Prostate gland (tissue), 2 donors: ENCODE measurements around the gene TSEN2.

Experiments used
- POLR2A ChIP-seq: fragments of 450-650 bp; IDR thresholded peaks from one replicate; pipeline ENCODE4 v1.6.1; 2016; ENCODE audit warnings: antibody characterized with exemption, mild to moderate bottlenecking
- POLR2AphosphoS5 ChIP-seq: sonication (generic); formaldehyde crosslinking; IDR thresholded peaks from one replicate; pipeline ENCODE4 v1.6.1; 2017; ENCODE audit warnings: antibody characterized with exemption
- TF ChIP-seq, protein P1 (sequence below), 4 experiments: fragments of 200-600 bp in 2 of 4; fragments of 450-650 bp in 2 of 4; sonication (generic) in 2 of 4; IDR thresholded peaks; 1 replicate in 3 of 4; 2 replicates in 1 of 4; pipeline ENCODE4 v1.5.1; 2016 to 2019; ENCODE audit warnings: antibody characterized with exemption in 4 of 4, mild to moderate bottlenecking in 2 of 4, moderate library complexity in 2 of 4

DNA sequence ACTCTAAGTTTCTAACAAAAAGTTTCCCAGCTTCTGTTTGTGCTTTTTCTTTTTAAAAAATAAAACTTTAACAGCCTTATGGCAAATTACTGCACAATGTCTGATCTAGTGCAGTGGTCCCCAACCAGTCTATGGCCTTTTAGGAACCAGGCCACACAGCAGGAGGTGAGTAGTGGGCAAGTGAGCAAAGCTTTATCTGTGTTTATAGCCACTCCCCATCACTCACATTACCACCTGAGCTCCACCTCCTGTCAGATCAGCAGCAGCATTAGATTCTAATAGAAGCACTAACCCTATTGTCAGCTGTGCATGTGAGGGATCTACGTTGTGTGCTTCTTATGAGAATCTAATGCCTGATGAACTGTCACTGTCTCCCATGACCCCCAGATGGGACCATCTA is 78.2 kb downstream of the TSEN2 start:
- TF ChIP-seq, protein P1, sequence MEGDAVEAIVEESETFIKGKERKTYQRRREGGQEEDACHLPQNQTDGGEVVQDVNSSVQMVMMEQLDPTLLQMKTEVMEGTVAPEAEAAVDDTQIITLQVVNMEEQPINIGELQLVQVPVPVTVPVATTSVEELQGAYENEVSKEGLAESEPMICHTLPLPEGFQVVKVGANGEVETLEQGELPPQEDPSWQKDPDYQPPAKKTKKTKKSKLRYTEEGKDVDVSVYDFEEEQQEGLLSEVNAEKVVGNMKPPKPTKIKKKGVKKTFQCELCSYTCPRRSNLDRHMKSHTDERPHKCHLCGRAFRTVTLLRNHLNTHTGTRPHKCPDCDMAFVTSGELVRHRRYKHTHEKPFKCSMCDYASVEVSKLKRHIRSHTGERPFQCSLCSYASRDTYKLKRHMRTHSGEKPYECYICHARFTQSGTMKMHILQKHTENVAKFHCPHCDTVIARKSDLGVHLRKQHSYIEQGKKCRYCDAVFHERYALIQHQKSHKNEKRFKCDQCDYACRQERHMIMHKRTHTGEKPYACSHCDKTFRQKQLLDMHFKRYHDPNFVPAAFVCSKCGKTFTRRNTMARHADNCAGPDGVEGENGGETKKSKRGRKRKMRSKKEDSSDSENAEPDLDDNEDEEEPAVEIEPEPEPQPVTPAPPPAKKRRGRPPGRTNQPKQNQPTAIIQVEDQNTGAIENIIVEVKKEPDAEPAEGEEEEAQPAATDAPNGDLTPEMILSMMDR (IDR thresholded peaks at IDR 0.05) = no peak
- TF ChIP-seq POLR2A = no peak
- TF ChIP-seq POLR2AphosphoS5 = no peak
